IMR-90 (cell line): ENCODE results near the gene DYNC1LI2. TPM values are rescaled to one million over a fixed set of nuclear protein-coding genes. Genes with fewer than 3 reads are reported as not detected.

Source experiments
- ATAC-seq: fragments of 200-7000 bp; cut with Tn5 transposase; 2 replicates; pipeline ENCODE4 v1.9.1; 2020; ENCODE audit warnings: low read depth, mild to moderate bottlenecking, moderate library complexity
- BruUV-seq: library from RNA; stranded (reverse); fragments of 400-500 nt; replicated peaks from 2 replicates; lab custom pipeline; 2021; lab: Mats Ljungman, UMichigan
- CTCF ChIA-PET: fragments of 300-600 bp; formaldehyde crosslinking; extraction: SDS; loops from one replicate; lab custom pipeline; 2021; ENCODE audit warnings: antibody characterized with exemption; lab: Yijun Ruan, JAX
- POLR2A ChIA-PET: fragments of 300-600 bp; sonication (Branson Sonifier 250); formaldehyde crosslinking; loops from one replicate; lab custom pipeline; 2022; ENCODE audit warnings: antibody characterized with exemption; ENCODE audit not compliant: unreplicated experiment; lab: Charles Lee
- DNase-seq: peaks from one replicate; pipeline ENCODE4 v3.0.0; 2013
- H2AFZ ChIP-seq: replicated peaks from 2 replicates; pipeline ENCODE3; 2013; ENCODE audit warnings: low read length, mild to moderate bottlenecking; ENCODE audit not compliant: poor library complexity
- H2AK5ac ChIP-seq: 2 replicates; pipeline ENCODE4 v1.6.1; 2013; ENCODE audit warnings: low read depth, low read length, inconsistent platforms
- H2AK9ac ChIP-seq: replicated peaks from 2 replicates; pipeline ENCODE3; 2013; ENCODE audit warnings: mild to moderate bottlenecking, low read depth, low read length, moderate library complexity; ENCODE audit not compliant: poor library complexity
- H2BK120ac ChIP-seq: 2 replicates; pipeline ENCODE4 v1.6.1; 2013; ENCODE audit warnings: low read depth, low read length, inconsistent platforms
- H2BK15ac ChIP-seq: 3 replicates; pipeline ENCODE4 v1.6.1; 2013; ENCODE audit warnings: low read depth, low read length, inconsistent platforms
- H2BK20ac ChIP-seq: 2 replicates; pipeline ENCODE4 v1.6.1; 2013; ENCODE audit warnings: low read depth, mild to moderate bottlenecking, inconsistent platforms, low read length, moderate library complexity
- H2BK5ac ChIP-seq: 2 replicates; pipeline ENCODE4 v1.6.1; 2013; ENCODE audit warnings: mild to moderate bottlenecking, low read depth, low read length, inconsistent platforms; ENCODE audit not compliant: poor library complexity, severe bottlenecking
- H3K14ac ChIP-seq: replicated peaks from 2 replicates; pipeline ENCODE4 v1.6.1; 2013; ENCODE audit warnings: low read depth, low read length, inconsistent platforms
- H3K18ac ChIP-seq: 2 replicates; pipeline ENCODE4 v1.6.1; 2013; ENCODE audit warnings: low read depth, low read length, control low read depth
- H3K23ac ChIP-seq: 2 replicates; pipeline ENCODE4 v1.6.1; 2013; ENCODE audit warnings: low read depth, low read length, inconsistent platforms
- H3K27ac ChIP-seq: 2 replicates; pipeline ENCODE4 v1.5.1; 2013; ENCODE audit warnings: mild to moderate bottlenecking, control low read depth, low read length; ENCODE audit not compliant: insufficient read depth
- H3K27me3 ChIP-seq: 2 replicates; pipeline ENCODE4 v1.6.1; 2013; ENCODE audit warnings: low read length; ENCODE audit not compliant: control insufficient read depth, insufficient read depth
- H3K36me3 ChIP-seq: 2 replicates; pipeline ENCODE4 v1.6.1; 2013; ENCODE audit warnings: low read length, mixed read lengths; ENCODE audit not compliant: control insufficient read depth, insufficient read depth
- H3K4ac ChIP-seq: 2 replicates; pipeline ENCODE4 v1.6.1; 2013; ENCODE audit warnings: low read depth, low read length, inconsistent platforms
- H3K4me1 ChIP-seq: 2 replicates; pipeline ENCODE4 v1.6.1; 2013; ENCODE audit warnings: low read length, mixed read lengths; ENCODE audit not compliant: control insufficient read depth, insufficient read depth
- H3K4me2 ChIP-seq: 2 replicates; pipeline ENCODE4 v1.6.1; 2013; ENCODE audit warnings: low read depth, mild to moderate bottlenecking, control low read depth, low read length, moderate library complexity
- H3K4me3 ChIP-seq: 2 replicates; pipeline ENCODE4 v1.5.1; 2013; ENCODE audit warnings: low read depth, mild to moderate bottlenecking, control low read depth, low read length, moderate library complexity; ENCODE audit not compliant: insufficient read depth
- H3K56ac ChIP-seq: 2 replicates; pipeline ENCODE4 v1.6.1; 2013; ENCODE audit warnings: low read length, inconsistent platforms; ENCODE audit not compliant: insufficient read depth; ENCODE audit errors: extremely low read depth
- H3K79me1 ChIP-seq, 2 experiments: 2 replicates each; pipeline ENCODE4 v1.6.1; 2013; ENCODE audit warnings: low read length in 2 of 2, inconsistent platforms in 1 of 2, low read depth in 1 of 2
- H3K9ac ChIP-seq: 2 replicates; pipeline ENCODE4 v1.6.1; 2013; ENCODE audit warnings: low read depth, low read length, control low read depth
- H3K9me1 ChIP-seq: 2 replicates; pipeline ENCODE4 v1.6.1; 2013; ENCODE audit warnings: low read length, inconsistent platforms; ENCODE audit not compliant: insufficient read depth
- H3K9me3 ChIP-seq: 2 replicates; pipeline ENCODE4 v1.6.1; 2013; ENCODE audit warnings: low read length; ENCODE audit not compliant: control insufficient read depth, insufficient read depth
- H4K20me1 ChIP-seq: 2 replicates; pipeline ENCODE4 v1.6.1; 2013; ENCODE audit warnings: low read length, inconsistent platforms; ENCODE audit not compliant: insufficient read depth
- H4K5ac ChIP-seq: 2 replicates; pipeline ENCODE4 v1.6.1; 2013; ENCODE audit warnings: mild to moderate bottlenecking, low read depth, low read length, control low read depth
- H4K8ac ChIP-seq, 2 experiments: 2 replicates each; pipeline ENCODE4 v1.6.1; 2013; ENCODE audit warnings: low read depth in 2 of 2, low read length in 2 of 2, control low read depth in 1 of 2, inconsistent platforms in 1 of 2
- H4K91ac ChIP-seq: 2 replicates; pipeline ENCODE4 v1.6.1; 2013; ENCODE audit warnings: low read depth, low read length, inconsistent platforms; ENCODE audit not compliant: insufficient read depth
- CEBPB ChIP-seq: IDR thresholded peaks from 2 replicates; pipeline ENCODE4 v1.6.1; 2012; ENCODE audit warnings: low read depth, low read length, improper control_type of control experiment
- MAFK ChIP-seq: IDR thresholded peaks from 2 replicates; pipeline ENCODE4 v1.6.1; 2012; ENCODE audit warnings: low read depth, low read length, improper control_type of control experiment
- WGBS, 2 experiments: methylation state at CpG; one replicate each; pipeline versions ENCODE4 v1.1.5 to v1.1.7; 2013; ENCODE audit warnings: missing lambda C conversion rate in 2 of 2; ENCODE audit not compliant: insufficient read length in 1 of 2; ENCODE audit errors: extremely low coverage in 2 of 2; 5-methylcytosine and 5-hydroxymethylcytosine counted together
- dilution Hi-C: fragments of 300-500 bp; cut with HindIII; formaldehyde crosslinking; loops from one replicate; pipeline ENCODE4 v1.14.3; 2018; ENCODE audit warnings: low sequenced_read_pairs; ENCODE audit not compliant: unreplicated experiment
- in situ Hi-C: fragments of 300-500 bp; cut with MboI; formaldehyde crosslinking; loops from 3 replicates; pipeline ENCODE4 v1.14.3; 2019; ENCODE audit warnings: low sequenced_read_pairs, inconsistent platforms, mixed read lengths
- intact Hi-C: fragments of 100-400 bp; cut with micrococcal nuclease; formaldehyde crosslinking; loops from 2 replicates; pipeline ENCODE4 v1.10.0; 2022
- polyA plus RNA-seq, 3 experiments: library from polyadenylated mRNA; depleted of rRNA; stranded (reverse); fragments of >200 nt; gene quantifications; 2 replicates each; pipeline ENCODE4 v1.2.3, GENCODE V29; 2012; ENCODE audit warnings: low replicate concordance in 1 of 3
- total RNA-seq: library from RNA; depleted of rRNA; stranded (reverse); fragments of >200 nt; gene quantifications from 2 replicates; pipeline ENCODE4 v1.2.3, GENCODE V29; 2012

DYNC1LI2 gene
- total and polyA plus RNA-seq, 2 of the 4 experiments (the other 2 are of a cell fraction), result 65.3 to 88.4 TPM

DNA sequence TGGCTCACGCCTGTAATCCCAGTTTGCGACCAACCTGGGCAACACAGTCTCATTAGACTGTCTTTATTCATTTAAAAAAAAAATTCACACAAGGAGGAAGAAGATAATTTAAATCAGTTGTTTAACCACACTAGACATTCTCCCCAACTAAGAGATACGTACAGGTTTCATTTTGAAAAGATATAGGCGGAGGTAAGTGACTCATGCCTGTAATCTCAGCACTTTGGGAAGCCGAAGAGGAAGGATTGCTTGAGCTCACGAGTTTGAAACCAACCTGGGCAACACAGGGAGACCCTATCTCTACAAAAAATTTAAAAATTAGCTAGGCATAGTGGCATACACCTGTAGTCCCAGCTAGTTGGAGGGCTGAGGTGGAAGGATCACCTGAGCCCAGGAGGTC, 60.2 kb downstream of the DYNC1LI2 start:
- BruUV-seq, result no TSS peak
- intact Hi-C loops, result no loop called here
- no peak for ATAC-seq

More for the DNA sequence above, 60.2 kb downstream of the DYNC1LI2 start:
- Histone ChIP-seq H3K4me1 (peaks cover 7% of the 10 kb centered on the region; the same call in 1 of the 2 replicates), H3K36me3 (no peaks in the 10 kb centered on the region), H2BK15ac (no peak overlapping the region), H3K14ac (no peak overlapping the region), H4K91ac (no peak overlapping the region), H3K9ac (no peak overlapping the region), H3K9me3 (no peaks in the 10 kb centered on the region), H3K79me1 (peaks cover 6 to 27% of the 10 kb centered on the region in 2 experiments), H2AK9ac (no peak overlapping the region), H3K4me2 (no peak overlapping the region), H2AFZ (no peak overlapping the region), H3K27me3 (peaks cover under 1% of the 10 kb centered on the region; the same call in 1 of the 2 replicates), H2BK120ac (no peak overlapping the region), H3K56ac (no peak overlapping the region), H4K8ac (no peak overlapping the region), H3K27ac (no peak overlapping the region), H4K5ac (no peak overlapping the region), H2BK20ac (no peak overlapping the region), H2BK5ac (no peak overlapping the region), H3K4ac (no peak overlapping the region), H2AK5ac (no peak overlapping the region), H3K23ac (no peak overlapping the region), H4K20me1 (peaks cover 7% of the 10 kb centered on the region), H3K4me3 (no peak overlapping the region), H3K9me1 (no peaks in the 10 kb centered on the region), H3K18ac (no peak overlapping the region)
- in situ Hi-C loops (no loop called here), dilution Hi-C loops (no loop called here)
- no peak for TF ChIP-seq CEBPB
- TF ChIP-seq MAFK, result no peak
- WGBS, 2 experiments, result no CpG with 5 or more reads among the region's 6 CpGs
- POLR2A ChIA-PET, result no interaction called here
- CTCF ChIA-PET, result no interaction called here
- DNase-seq, result no peak
